Caco-2 (cell line): ENCODE data around the gene ARHGAP42. TPM values are rescaled to one million over a fixed set of nuclear protein-coding genes. Genes with fewer than 3 reads are reported as not detected.

Experiments used
- BruUV-seq: library from RNA; stranded (reverse); fragments of 400-500 nt; replicated peaks from 2 replicates; lab custom pipeline; 2021; lab: Mats Ljungman, UMichigan
- CTCF ChIA-PET: fragments of 300-600 bp; sonication (Branson Sonifier 250); formaldehyde crosslinking; loops from one replicate; lab custom pipeline; 2022; ENCODE audit warnings: antibody characterized with exemption; lab: Charles Lee
- POLR2A ChIA-PET: fragments of 300-600 bp; sonication (Branson Sonifier 250); formaldehyde crosslinking; loops from one replicate; lab custom pipeline; 2022; ENCODE audit warnings: antibody characterized with exemption; lab: Charles Lee
- DNase-seq, 2 experiments: peaks; one replicate each; pipeline versions ENCODE4 v3.0.0 to v3.0.0-alpha.2; 2020 to 2022
- H3K27me3 ChIP-seq: replicated peaks from 2 replicates; pipeline ENCODE4 v1.6.0; 2011; ENCODE audit warnings: low read length; ENCODE audit not compliant: control insufficient read depth, insufficient read depth
- H3K36me3 ChIP-seq: 2 replicates; pipeline ENCODE4 v1.5.1; 2011; ENCODE audit warnings: low read length; ENCODE audit not compliant: control insufficient read depth, insufficient read depth
- H3K4me1 ChIP-seq: fragments of 250-450 bp; sonication (Bioruptor Pico); 2 replicates; pipeline ENCODE4 v1.5.1; 2020; ENCODE audit warnings: mild to moderate bottlenecking
- H3K4me3 ChIP-seq: 2 replicates; pipeline ENCODE4 v1.5.1; 2011; ENCODE audit warnings: low read depth, mild to moderate bottlenecking, control low read depth, low read length
- H3K9me3 ChIP-seq: fragments of 250-450 bp; sonication (Bioruptor Pico); 2 replicates; pipeline ENCODE4 v1.5.1; 2020; ENCODE audit warnings: mild to moderate bottlenecking, moderate library complexity
- H3K27ac Mint-ChIP-seq: one replicate; pipeline ENCODE4 v1.8.0; 2022; ENCODE audit warnings: mixed read lengths; ENCODE audit not compliant: unreplicated experiment
- H3K27me3 Mint-ChIP-seq: one replicate; pipeline ENCODE4 v1.8.0; 2022; ENCODE audit warnings: mixed read lengths; ENCODE audit not compliant: insufficient read depth, unreplicated experiment
- H3K36me3 Mint-ChIP-seq: one replicate; pipeline ENCODE4 v1.8.0; 2022; ENCODE audit warnings: mild to moderate bottlenecking, mixed read lengths; ENCODE audit not compliant: insufficient read depth, unreplicated experiment
- H3K4me1 Mint-ChIP-seq: one replicate; pipeline ENCODE4 v1.8.0; 2022; ENCODE audit warnings: low read depth, mixed read lengths; ENCODE audit not compliant: unreplicated experiment
- H3K4me3 Mint-ChIP-seq: one replicate; pipeline ENCODE4 v1.8.0; 2022; ENCODE audit warnings: mild to moderate bottlenecking, moderate library complexity, mixed read lengths; ENCODE audit not compliant: unreplicated experiment
- H3K9me3 Mint-ChIP-seq: one replicate; pipeline ENCODE4 v1.8.0; 2022; ENCODE audit warnings: mixed read lengths; ENCODE audit not compliant: unreplicated experiment
- CTCF ChIP-seq, 2 experiments: fragments of 200-600 bp in 1 of 2; IDR thresholded peaks; 1 replicate in 1 of 2; 2 replicates in 1 of 2; pipeline versions ENCODE4 v1.5.1 to v1.8.0; 2011 to 2022; ENCODE audit warnings: antibody characterized with exemption in 1 of 2, control low read depth in 1 of 2, inconsistent platforms in 1 of 2, low read depth in 1 of 2, low read length in 1 of 2, mild to moderate bottlenecking in 1 of 2, moderate library complexity in 1 of 2; ENCODE audit not compliant: insufficient read depth in 1 of 2, severe bottlenecking in 1 of 2, unreplicated experiment in 1 of 2
- intact Hi-C: fragments of 100-400 bp; cut with micrococcal nuclease; formaldehyde crosslinking; loops from one replicate; pipeline ENCODE4 v1.10.0; 2022; ENCODE audit not compliant: unreplicated experiment
- total RNA-seq: library from RNA; stranded (reverse); gene quantifications from 2 replicates; pipeline ENCODE4 v1.2.3, GENCODE V29; 2022

ARHGAP42 gene
- total RNA-seq, 1 experiment from 2014 or later = 8.4 TPM

- intact Hi-C loops = no loop called here
- Mint-ChIP-seq H3K4me1 (peaks cover 18% of the 10 kb centered on the region), H3K27ac (peak overlapping the region; percentile 1), H3K36me3 (no peaks in the 10 kb centered on the region), H3K27me3 (no peaks in the 10 kb centered on the region), H3K9me3 (no peaks in the 10 kb centered on the region), H3K4me3 (no peak overlapping the region)
- Histone ChIP-seq H3K4me3 (no peak overlapping the region), H3K9me3 (no peaks in the 10 kb centered on the region), H3K27me3 (no peaks in the 10 kb centered on the region), H3K36me3 (no peaks in the 10 kb centered on the region), H3K4me1 (peaks cover 27% of the 10 kb centered on the region)
- DNase-seq = no peak
- CTCF ChIA-PET = no interaction called here
- BruUV-seq = no TSS peak
- TF ChIP-seq CTCF (IDR thresholded peaks at IDR 0.05; ENCODE audit: insufficient read depth in 1 of 2, low read depth in 1 of 2, low read length in 1 of 2, severe bottlenecking in 1 of 2, unreplicated experiment in 1 of 2) = no peak
- POLR2A ChIA-PET = no interaction called here
Observed at GRCh38 chr11:100923555-100923954, 236.5 kb downstream of the ARHGAP42 start.

GRCh38 chr11:100925935-100926334, 238.8 kb downstream of the ARHGAP42 start:
- Mint-ChIP-seq H3K4me1 (peaks cover 18% of the 10 kb centered on the region), H3K9me3 (no peaks in the 10 kb centered on the region), H3K27me3 (no peaks in the 10 kb centered on the region), H3K27ac (no peak overlapping the region), H3K4me3 (no peak overlapping the region), H3K36me3 (no peaks in the 10 kb centered on the region)
- H3K4me1 ChIP-seq = peaks cover 31% of the 10 kb centered on the region
- no peaks in the 10 kb centered on the region for H3K9me3 ChIP-seq
- no peaks in the 10 kb centered on the region for H3K36me3 ChIP-seq
- intact Hi-C loops = no loop called here
- no peaks in the 10 kb centered on the region for H3K27me3 ChIP-seq
- BruUV-seq = no TSS peak
- no peak overlapping the region for H3K4me3 ChIP-seq
- no peak for TF ChIP-seq CTCF (IDR thresholded peaks at IDR 0.05; ENCODE audit: insufficient read depth in 1 of 2, low read depth in 1 of 2, low read length in 1 of 2, severe bottlenecking in 1 of 2, unreplicated experiment in 1 of 2)
- no peak for DNase-seq
- ChIA-PET CTCF (interaction anchor here (0.6 to 0.9 kb wide), 2 partner anchors 58 to 296 kb away, joined by 3 to 4 read pairs; no protein-coding TSS in a partner anchor), POLR2A (no interaction called here)

- H3K36me3 Mint-ChIP-seq = no peaks in the 10 kb centered on the region
Observed at GRCh38 chr11:100927579-100927978, 240.5 kb downstream of the ARHGAP42 start.

More at GRCh38 chr11:100927579-100927978, 240.5 kb downstream of the ARHGAP42 start:
- no peak for DNase-seq
- peaks cover 28% of the 10 kb centered on the region for H3K4me1 ChIP-seq
- H3K36me3 ChIP-seq = no peaks in the 10 kb centered on the region
- H3K27me3 Mint-ChIP-seq = no peaks in the 10 kb centered on the region
- POLR2A ChIA-PET = no interaction called here
- no peak overlapping the region for H3K27ac Mint-ChIP-seq
- CTCF ChIA-PET = interaction anchor here (1.2 to 1.5 kb wide), 2 partner anchors 247 to 351 kb away, joined by 3 read pairs; no protein-coding TSS in a partner anchor
- no peaks in the 10 kb centered on the region for H3K9me3 Mint-ChIP-seq
- H3K4me1 Mint-ChIP-seq = peaks cover 18% of the 10 kb centered on the region
- BruUV-seq = no TSS peak
- no peaks in the 10 kb centered on the region for H3K9me3 ChIP-seq
- H3K4me3 Mint-ChIP-seq = peak overlapping the region; percentile 11
- H3K27me3 ChIP-seq = no peaks in the 10 kb centered on the region
- H3K4me3 ChIP-seq = no peak overlapping the region
- TF ChIP-seq CTCF (IDR thresholded peaks at IDR 0.05; ENCODE audit: insufficient read depth in 1 of 2, low read depth in 1 of 2, low read length in 1 of 2, severe bottlenecking in 1 of 2, unreplicated experiment in 1 of 2) = no peak
- intact Hi-C loops = no loop called here
